Caco-2 (cell line): ENCODE results near the gene PCGF3. TPM values are rescaled to one million over a fixed set of nuclear protein-coding genes. Genes with fewer than 3 reads are reported as not detected.
A peak's percentile ranks its signal among the peaks of the same experiment; 100 is the strongest.
"Not testable (repeated sequence)": the region's sequence is repeated elsewhere in the genome, so short reads cannot be mapped to it uniquely, and the experiment has no call there.

ENCODE experiments used
- BruUV-seq: library from RNA; stranded (reverse); fragments of 400-500 nt; replicated peaks from 2 replicates; lab custom pipeline; 2021; lab: Mats Ljungman, UMichigan
- CTCF ChIA-PET: fragments of 300-600 bp; sonication (Branson Sonifier 250); formaldehyde crosslinking; loops from one replicate; lab custom pipeline; 2022; ENCODE audit warnings: antibody characterized with exemption; lab: Charles Lee
- POLR2A ChIA-PET: fragments of 300-600 bp; sonication (Branson Sonifier 250); formaldehyde crosslinking; loops from one replicate; lab custom pipeline; 2022; ENCODE audit warnings: antibody characterized with exemption; lab: Charles Lee
- DNase-seq, 2 experiments: peaks; one replicate each; pipeline versions ENCODE4 v3.0.0 to v3.0.0-alpha.2; 2020 to 2022
- H3K27me3 ChIP-seq: replicated peaks from 2 replicates; pipeline ENCODE4 v1.6.0; 2011; ENCODE audit warnings: low read length; ENCODE audit not compliant: control insufficient read depth, insufficient read depth
- H3K36me3 ChIP-seq: 2 replicates; pipeline ENCODE4 v1.5.1; 2011; ENCODE audit warnings: low read length; ENCODE audit not compliant: control insufficient read depth, insufficient read depth
- H3K4me1 ChIP-seq: fragments of 250-450 bp; sonication (Bioruptor Pico); 2 replicates; pipeline ENCODE4 v1.5.1; 2020; ENCODE audit warnings: mild to moderate bottlenecking
- H3K4me3 ChIP-seq: 2 replicates; pipeline ENCODE4 v1.5.1; 2011; ENCODE audit warnings: low read depth, mild to moderate bottlenecking, control low read depth, low read length
- H3K9me3 ChIP-seq: fragments of 250-450 bp; sonication (Bioruptor Pico); 2 replicates; pipeline ENCODE4 v1.5.1; 2020; ENCODE audit warnings: mild to moderate bottlenecking, moderate library complexity
- H3K27ac Mint-ChIP-seq: one replicate; pipeline ENCODE4 v1.8.0; 2022; ENCODE audit warnings: mixed read lengths; ENCODE audit not compliant: unreplicated experiment
- H3K27me3 Mint-ChIP-seq: one replicate; pipeline ENCODE4 v1.8.0; 2022; ENCODE audit warnings: mixed read lengths; ENCODE audit not compliant: insufficient read depth, unreplicated experiment
- H3K36me3 Mint-ChIP-seq: one replicate; pipeline ENCODE4 v1.8.0; 2022; ENCODE audit warnings: mild to moderate bottlenecking, mixed read lengths; ENCODE audit not compliant: insufficient read depth, unreplicated experiment
- H3K4me1 Mint-ChIP-seq: one replicate; pipeline ENCODE4 v1.8.0; 2022; ENCODE audit warnings: low read depth, mixed read lengths; ENCODE audit not compliant: unreplicated experiment
- H3K4me3 Mint-ChIP-seq: one replicate; pipeline ENCODE4 v1.8.0; 2022; ENCODE audit warnings: mild to moderate bottlenecking, moderate library complexity, mixed read lengths; ENCODE audit not compliant: unreplicated experiment
- H3K9me3 Mint-ChIP-seq: one replicate; pipeline ENCODE4 v1.8.0; 2022; ENCODE audit warnings: mixed read lengths; ENCODE audit not compliant: unreplicated experiment
- intact Hi-C: fragments of 100-400 bp; cut with micrococcal nuclease; formaldehyde crosslinking; loops from one replicate; pipeline ENCODE4 v1.10.0; 2022; ENCODE audit not compliant: unreplicated experiment
- total RNA-seq: library from RNA; stranded (reverse); gene quantifications from 2 replicates; pipeline ENCODE4 v1.2.3, GENCODE V29; 2022
- TF ChIP-seq, protein P1 (sequence below), 2 experiments: fragments of 200-600 bp in 1 of 2; IDR thresholded peaks; 1 replicate in 1 of 2; 2 replicates in 1 of 2; pipeline versions ENCODE4 v1.5.1 to v1.8.0; 2011 to 2022; ENCODE audit warnings: antibody characterized with exemption in 1 of 2, control low read depth in 1 of 2, inconsistent platforms in 1 of 2, low read depth in 1 of 2, low read length in 1 of 2, mild to moderate bottlenecking in 1 of 2, moderate library complexity in 1 of 2; ENCODE audit not compliant: insufficient read depth in 1 of 2, severe bottlenecking in 1 of 2, unreplicated experiment in 1 of 2

PCGF3 gene
- total RNA-seq, 1 experiment from 2014 or later, result 38.0 TPM

DNA sequence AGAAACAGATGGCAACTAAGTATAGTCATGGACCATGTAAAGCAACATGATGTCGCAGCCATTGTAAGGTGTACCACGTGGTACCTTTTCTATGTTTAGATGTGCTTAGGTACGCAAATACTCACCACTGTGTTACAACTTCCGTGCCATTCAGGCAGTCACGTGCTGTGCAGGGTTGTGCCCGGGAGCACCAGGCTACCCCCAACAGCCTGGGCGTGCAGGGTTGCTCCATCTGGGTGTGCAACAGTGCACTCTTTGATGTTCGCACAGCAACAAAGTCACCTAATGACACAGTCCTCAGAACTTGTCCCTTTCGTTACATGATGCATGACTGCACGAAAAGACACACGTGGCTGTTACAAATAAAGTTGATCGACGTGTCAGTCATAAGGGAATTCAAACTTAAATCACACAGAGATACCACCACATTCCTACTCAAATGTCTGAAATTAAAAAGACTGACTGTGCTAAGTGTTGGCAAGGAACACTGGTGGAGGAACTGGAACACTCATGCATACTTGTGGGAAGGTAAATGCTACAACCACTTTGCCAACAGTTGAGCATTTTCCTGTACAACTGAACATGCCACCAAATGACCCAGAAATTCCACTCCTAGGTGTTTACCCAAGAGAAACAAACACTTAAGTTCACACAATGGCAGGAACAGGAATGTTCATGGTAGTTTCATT is 95.9 kb downstream of the PCGF3 start:
- ChIA-PET POLR2A (interaction anchor here (0.6 kb wide), 1 partner anchor 87 kb away, joined by 4 read pairs; no protein-coding TSS in a partner anchor), CTCF (no interaction called here)
- no peaks in the 10 kb centered on the region for H3K27me3 ChIP-seq
- H3K4me1 ChIP-seq, result peaks cover 7% of the 10 kb centered on the region
- no peak for DNase-seq
- H3K4me3 ChIP-seq, result no peak overlapping the region
- no peaks in the 10 kb centered on the region for H3K9me3 ChIP-seq
- Mint-ChIP-seq H3K4me3 (no peak overlapping the region), H3K27me3 (no peaks in the 10 kb centered on the region), H3K36me3 (peaks cover 19% of the 10 kb centered on the region), H3K4me1 (peaks cover 8% of the 10 kb centered on the region), H3K27ac (no peak overlapping the region), H3K9me3 (no peaks in the 10 kb centered on the region)
- BruUV-seq, result no TSS peak
- intact Hi-C loops, result no loop called here
- TF ChIP-seq, protein P1, sequence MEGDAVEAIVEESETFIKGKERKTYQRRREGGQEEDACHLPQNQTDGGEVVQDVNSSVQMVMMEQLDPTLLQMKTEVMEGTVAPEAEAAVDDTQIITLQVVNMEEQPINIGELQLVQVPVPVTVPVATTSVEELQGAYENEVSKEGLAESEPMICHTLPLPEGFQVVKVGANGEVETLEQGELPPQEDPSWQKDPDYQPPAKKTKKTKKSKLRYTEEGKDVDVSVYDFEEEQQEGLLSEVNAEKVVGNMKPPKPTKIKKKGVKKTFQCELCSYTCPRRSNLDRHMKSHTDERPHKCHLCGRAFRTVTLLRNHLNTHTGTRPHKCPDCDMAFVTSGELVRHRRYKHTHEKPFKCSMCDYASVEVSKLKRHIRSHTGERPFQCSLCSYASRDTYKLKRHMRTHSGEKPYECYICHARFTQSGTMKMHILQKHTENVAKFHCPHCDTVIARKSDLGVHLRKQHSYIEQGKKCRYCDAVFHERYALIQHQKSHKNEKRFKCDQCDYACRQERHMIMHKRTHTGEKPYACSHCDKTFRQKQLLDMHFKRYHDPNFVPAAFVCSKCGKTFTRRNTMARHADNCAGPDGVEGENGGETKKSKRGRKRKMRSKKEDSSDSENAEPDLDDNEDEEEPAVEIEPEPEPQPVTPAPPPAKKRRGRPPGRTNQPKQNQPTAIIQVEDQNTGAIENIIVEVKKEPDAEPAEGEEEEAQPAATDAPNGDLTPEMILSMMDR (IDR thresholded peaks at IDR 0.05; ENCODE audit: insufficient read depth in 1 of 2, low read depth in 1 of 2, low read length in 1 of 2, severe bottlenecking in 1 of 2, unreplicated experiment in 1 of 2), result no peak
- H3K36me3 ChIP-seq, result peaks cover 1% of the 10 kb centered on the region; the same call in 1 of the 2 replicates

DNA sequence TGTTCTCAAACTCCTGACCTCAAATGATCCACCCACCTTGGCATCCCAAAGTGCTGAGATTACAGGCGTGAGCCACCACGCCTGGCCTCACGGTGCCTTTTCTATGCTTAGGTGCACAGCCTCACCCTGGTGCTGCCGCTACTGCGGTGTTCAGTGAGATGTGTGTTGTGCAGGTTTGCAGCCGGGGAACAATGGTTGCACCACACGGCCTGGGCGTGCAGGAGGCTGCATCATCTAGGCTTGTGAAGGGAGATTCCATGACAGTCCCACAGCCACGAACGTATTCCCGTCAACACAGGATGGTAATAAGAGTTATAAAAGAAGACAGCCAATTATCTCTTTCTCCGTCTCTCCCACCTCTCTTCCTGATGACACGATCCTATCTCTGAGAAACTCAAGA is 98.3 kb downstream of the PCGF3 start:
- no TSS peak for BruUV-seq
- ChIA-PET POLR2A (no interaction called here), CTCF (no interaction called here)
- Mint-ChIP-seq H3K4me3 (peak overlapping the region; percentile 92), H3K4me1 (peaks cover 5% of the 10 kb centered on the region), H3K27ac (peak overlapping the region; percentile 91), H3K9me3 (no peaks in the 10 kb centered on the region), H3K27me3 (no peaks in the 10 kb centered on the region), H3K36me3 (peaks cover 18% of the 10 kb centered on the region)
- peaks cover 7% of the 10 kb centered on the region for H3K4me1 ChIP-seq
- H3K4me3 ChIP-seq, result peak overlapping the region; percentile 72
- no peaks in the 10 kb centered on the region for H3K9me3 ChIP-seq
- DNase-seq, result no peak
- H3K27me3 ChIP-seq, result no peaks in the 10 kb centered on the region
- TF ChIP-seq, protein P1 (IDR thresholded peaks at IDR 0.05; ENCODE audit: insufficient read depth in 1 of 2, low read depth in 1 of 2, low read length in 1 of 2, severe bottlenecking in 1 of 2, unreplicated experiment in 1 of 2), result no peak
- H3K36me3 ChIP-seq, result peaks cover 1% of the 10 kb centered on the region; the same call in 1 of the 2 replicates
- intact Hi-C loops, result no loop called here

DNA sequence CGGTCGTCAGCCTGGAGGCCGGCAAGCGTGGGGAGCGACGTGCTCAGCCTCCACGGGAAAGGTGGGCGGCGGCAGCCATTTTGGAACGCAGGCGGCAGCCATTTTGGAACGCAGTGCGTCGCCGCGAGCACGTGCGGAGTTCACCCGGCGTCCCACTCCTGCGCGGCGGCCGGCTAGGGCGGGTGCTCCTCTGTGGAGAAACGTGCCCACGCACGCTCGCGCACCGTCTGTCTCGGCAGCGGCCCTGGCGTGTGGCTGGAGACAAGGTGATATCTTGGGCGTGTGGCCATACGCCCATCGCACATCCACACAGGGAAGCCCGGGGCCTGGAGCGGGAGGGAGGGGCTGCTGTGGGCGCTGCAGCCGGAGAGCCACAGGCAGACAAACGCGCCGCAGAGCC is 99.2 kb downstream of the PCGF3 start:
- peak overlapping the region; percentile 92 for H3K4me3 Mint-ChIP-seq
- POLR2A ChIA-PET, result no interaction called here
- no peaks in the 10 kb centered on the region for H3K9me3 Mint-ChIP-seq
- no peaks in the 10 kb centered on the region for H3K9me3 ChIP-seq
- no peaks in the 10 kb centered on the region for H3K27me3 Mint-ChIP-seq
- peaks cover 13% of the 10 kb centered on the region for H3K36me3 Mint-ChIP-seq
- peak; percentile 72 to 75 for DNase-seq
- H3K27me3 ChIP-seq, result no peaks in the 10 kb centered on the region
- no peaks in the 10 kb centered on the region for H3K4me1 ChIP-seq
- H3K36me3 ChIP-seq, result peaks cover 1% of the 10 kb centered on the region; the same call in 1 of the 2 replicates
- CTCF ChIA-PET, result no interaction called here
- intact Hi-C loops, result loop anchor here (1.0 kb wide), 1 partner anchor 23 kb away; no protein-coding TSS in a partner anchor
- peak overlapping the region; percentile 91 for H3K27ac Mint-ChIP-seq
- no peaks in the 10 kb centered on the region for H3K4me1 Mint-ChIP-seq
- peak overlapping the region; percentile 72 for H3K4me3 ChIP-seq
- no TSS peak for BruUV-seq
- TF ChIP-seq, protein P1 (IDR thresholded peaks at IDR 0.05; ENCODE audit: insufficient read depth in 1 of 2, low read depth in 1 of 2, low read length in 1 of 2, severe bottlenecking in 1 of 2, unreplicated experiment in 1 of 2), result no peak

DNA sequence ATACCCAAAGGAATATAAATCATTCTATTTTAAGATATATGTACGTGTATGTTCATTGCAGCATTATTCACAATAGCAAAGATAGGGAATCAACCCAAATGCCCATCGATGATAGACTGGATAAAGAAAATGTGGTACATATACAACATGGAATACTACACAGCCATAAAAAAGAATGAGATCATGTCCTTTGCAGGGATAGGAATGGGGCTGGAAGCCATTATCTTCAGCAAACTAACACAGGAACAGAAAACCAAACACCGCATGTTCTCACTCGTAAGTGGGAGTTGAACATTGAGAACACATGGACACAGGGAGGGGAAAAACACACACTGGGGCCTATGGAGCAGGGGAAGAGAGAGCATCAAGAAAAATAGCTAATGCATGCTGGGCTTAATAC is 101.3 kb downstream of the PCGF3 start:
- peaks cover 13% of the 10 kb centered on the region for H3K36me3 Mint-ChIP-seq
- POLR2A ChIA-PET, BruUV-seq, H3K27me3 ChIP-seq, H3K27me3 Mint-ChIP-seq, intact Hi-C loops, DNase-seq, H3K36me3 ChIP-seq, H3K9me3 ChIP-seq, H3K4me3 ChIP-seq, H3K27ac Mint-ChIP-seq, H3K4me1 ChIP-seq, H3K4me3 Mint-ChIP-seq, H3K4me1 Mint-ChIP-seq, CTCF ChIA-PET, H3K9me3 Mint-ChIP-seq: not testable (repeated sequence)
